MM.1S (cell line): ENCODE results near the gene UCHL5.

ENCODE experiments used
- CTCF ChIP-seq: fragments of 300-600 bp; sonication (generic); IDR thresholded peaks from 2 replicates; pipeline ENCODE4 v1.5.1; 2016; ENCODE audit warnings: antibody characterized with exemption, low read length, mixed read lengths
- EZH2 ChIP-seq: fragments of 300-600 bp; sonication (generic); optimal IDR thresholded peaks from 2 replicates; pipeline ENCODE3; 2017; ENCODE audit warnings: low read depth, mild to moderate bottlenecking, antibody characterized with exemption, low read length, mixed read lengths

GRCh38 chr1:193102662-193103061 lies 43.5 kb upstream of the UCHL5 start:
- TF ChIP-seq CTCF (no peak), EZH2 (no peak)
